ENCODE results near the gene FYN. TPM values are rescaled to one million over a fixed set of nuclear protein-coding genes. Genes with fewer than 3 reads are reported as not detected.

FYN gene
- total and polyA plus RNA-seq, 2 of the 13 experiments (the other 11 are each of a cell fraction or from before 2014, with no cell fraction given), result 15.5 to 24.6 TPM

DNA sequence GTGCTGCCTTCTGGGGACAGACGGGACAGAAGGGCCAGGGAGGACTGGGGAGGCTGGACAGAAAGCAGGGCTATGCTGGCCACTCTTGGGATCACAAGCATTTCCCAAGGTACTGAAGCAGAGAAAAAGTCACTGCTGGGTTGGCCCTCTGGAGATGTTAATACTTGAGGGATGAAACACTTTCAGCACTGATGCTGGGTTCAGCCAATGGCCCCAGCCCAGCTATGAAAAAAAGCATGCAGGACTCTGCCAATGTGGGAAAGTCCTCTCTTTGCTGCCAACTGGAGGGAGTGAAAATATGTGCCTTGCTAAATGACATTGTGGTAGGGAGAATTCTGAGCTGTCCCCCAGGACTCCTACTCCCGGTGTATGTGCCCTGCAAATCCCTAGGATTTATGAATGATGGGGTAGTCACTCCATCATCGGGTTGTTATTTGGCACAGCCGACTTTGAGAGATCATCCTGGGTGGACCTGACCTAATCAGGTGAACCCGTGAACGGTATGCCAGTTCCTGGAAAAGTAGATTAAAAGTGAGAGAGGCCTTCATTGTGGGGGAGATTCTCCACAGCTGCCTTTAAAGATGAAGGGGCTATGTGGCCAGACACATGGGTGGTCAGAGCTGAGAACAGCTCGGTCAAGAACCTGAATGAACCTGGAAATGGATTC is 147.7 kb downstream of the FYN start:
- TF ChIP-seq PAX8 (CRISPR knock-in tag; IDR thresholded peaks at IDR 0.05; ENCODE audit: borderline replicate concordance), result no peak
- TF ChIP-seq ZNF747 (CRISPR knock-in tag; IDR thresholded peaks at IDR 0.05; ENCODE audit: borderline replicate concordance), result no peak
- TF ChIP-seq CEBPG (CRISPR knock-in tag; IDR thresholded peaks at IDR 0.05), result no peak
- TF ChIP-seq ZNF354B (CRISPR knock-in tag; IDR thresholded peaks at IDR 0.05), result no peak
- no peak for TF ChIP-seq HDAC2 (CRISPR knock-in tag; IDR thresholded peaks at IDR 0.05)
- TF ChIP-seq KDM4B (CRISPR knock-in tag; IDR thresholded peaks at IDR 0.05), result no peak
- TF ChIP-seq ZNF230 (CRISPR knock-in tag; IDR thresholded peaks at IDR 0.05), result no peak
- no TSS peak for BruUV-seq (replicated peaks)
- in situ Hi-C loops (cut with HindIII; ENCODE audit: extremely low pct_ligation_motif_present, low pct_unique_long_range_greater_than_20kb), result no loop called here
- POLR2A ChIA-PET, result no interaction called here
- ATAC-seq (no peak), DNase-seq (ENCODE audit: low spot score) (no peak), FAIRE-seq (no peak)
- Histone ChIP-seq H3K4me2 (ENCODE audit: low read depth, low read length) (no peak overlapping the region), H3K4me1 (ENCODE audit: insufficient read depth, low read length) (no peaks in the 10 kb centered on the region), H4K20me1 (ENCODE audit: insufficient read depth, low read length) (no peaks in the 10 kb centered on the region), H2AFZ (ENCODE audit: low read length) (no peak overlapping the region), H3K4me3 (replicated peaks in 1 of 3; ENCODE audit: insufficient read depth in 1 of 3, low read depth in 2 of 3, low read length in 3 of 3) (no peak overlapping the region), H3K27me3 (ENCODE audit: control insufficient read depth in 1 of 2, insufficient read depth in 2 of 2, low read length in 2 of 2) (no peaks in the 10 kb centered on the region), H3K9me3 (ENCODE audit: low read length) (no peaks in the 10 kb centered on the region), H3K36me3 (replicated peaks in 1 of 2; ENCODE audit: control insufficient read depth in 1 of 2, insufficient read depth in 2 of 2, low read length in 2 of 2) (no peaks in the 10 kb centered on the region), H3K27ac (ENCODE audit: extremely low read length, insufficient read depth, low read length) (no peak overlapping the region), H3K79me2 (ENCODE audit: insufficient read depth, low read length) (no peaks in the 10 kb centered on the region), H3K9ac (ENCODE audit: insufficient read depth, low read depth, low read length) (no peak overlapping the region)
- CTCF ChIA-PET (ENCODE audit: low intra/inter-chr PET ratio, low total read pairs), result no interaction called here
- WGBS (ENCODE audit: low lambda C conversion rate), result 79% methylated on average over 7 of the region's 7 CpGs
- intact Hi-C loops (cut with micrococcal nuclease; ENCODE audit: unreplicated experiment), result loop anchor here (1.0 kb wide), 1 partner anchor 48 kb away; no protein-coding TSS in a partner anchor

DNA sequence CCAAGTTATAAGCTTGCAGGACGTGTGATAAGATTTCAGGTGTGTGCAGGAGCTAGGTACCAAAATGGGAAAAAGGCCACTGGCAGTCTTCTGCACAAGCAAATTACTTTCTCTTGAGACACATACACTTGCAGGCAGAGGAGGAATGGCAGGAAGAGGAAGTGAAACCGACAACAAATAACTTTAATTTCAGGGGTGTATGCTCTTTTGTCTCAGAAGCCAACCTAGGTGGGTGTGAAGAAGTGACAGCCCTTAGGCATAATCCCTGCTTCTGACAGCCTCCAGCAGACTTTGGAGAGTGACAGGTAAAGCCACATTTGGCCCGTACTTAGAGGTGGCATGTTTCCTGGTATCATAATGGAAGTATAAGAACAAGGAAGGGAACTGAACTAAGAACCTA is 148.7 kb downstream of the FYN start:
- Histone ChIP-seq H3K4me2 (ENCODE audit: low read depth, low read length) (no peak overlapping the region), H2AFZ (ENCODE audit: low read length) (no peak overlapping the region), H3K36me3 (replicated peaks in 1 of 2; ENCODE audit: control insufficient read depth in 1 of 2, insufficient read depth in 2 of 2, low read length in 2 of 2) (no peaks in the 10 kb centered on the region), H3K27me3 (ENCODE audit: control insufficient read depth in 1 of 2, insufficient read depth in 2 of 2, low read length in 2 of 2) (no peaks in the 10 kb centered on the region), H3K9me3 (ENCODE audit: low read length) (no peaks in the 10 kb centered on the region), H3K79me2 (ENCODE audit: insufficient read depth, low read length) (no peaks in the 10 kb centered on the region), H3K27ac (ENCODE audit: extremely low read length, insufficient read depth, low read length) (no peak overlapping the region), H3K9ac (ENCODE audit: insufficient read depth, low read depth, low read length) (no peak overlapping the region), H3K4me1 (ENCODE audit: insufficient read depth, low read length) (no peaks in the 10 kb centered on the region), H3K4me3 (replicated peaks in 1 of 3; ENCODE audit: insufficient read depth in 1 of 3, low read depth in 2 of 3, low read length in 3 of 3) (no peak overlapping the region), H4K20me1 (ENCODE audit: insufficient read depth, low read length) (no peaks in the 10 kb centered on the region)
- FAIRE-seq (no peak), ATAC-seq (no peak), DNase-seq (ENCODE audit: low spot score) (no peak)
- intact Hi-C loops (cut with micrococcal nuclease; ENCODE audit: unreplicated experiment), result loop anchor here (5.0 kb wide), 1 partner anchor 148 kb away; the partner anchor contains the start of gene FYN
- CTCF ChIA-PET (ENCODE audit: low intra/inter-chr PET ratio, low total read pairs), result no interaction called here
- 71% methylated on average over 3 of the region's 3 CpGs for WGBS (ENCODE audit: low lambda C conversion rate)
- no TSS peak for BruUV-seq (replicated peaks)
- POLR2A ChIA-PET, result no interaction called here
- in situ Hi-C loops (cut with HindIII; ENCODE audit: extremely low pct_ligation_motif_present, low pct_unique_long_range_greater_than_20kb), result loop anchor here (25.0 kb wide), 1 partner anchor 438 kb away; no protein-coding TSS in a partner anchor
- TF ChIP-seq, protein P1, sequence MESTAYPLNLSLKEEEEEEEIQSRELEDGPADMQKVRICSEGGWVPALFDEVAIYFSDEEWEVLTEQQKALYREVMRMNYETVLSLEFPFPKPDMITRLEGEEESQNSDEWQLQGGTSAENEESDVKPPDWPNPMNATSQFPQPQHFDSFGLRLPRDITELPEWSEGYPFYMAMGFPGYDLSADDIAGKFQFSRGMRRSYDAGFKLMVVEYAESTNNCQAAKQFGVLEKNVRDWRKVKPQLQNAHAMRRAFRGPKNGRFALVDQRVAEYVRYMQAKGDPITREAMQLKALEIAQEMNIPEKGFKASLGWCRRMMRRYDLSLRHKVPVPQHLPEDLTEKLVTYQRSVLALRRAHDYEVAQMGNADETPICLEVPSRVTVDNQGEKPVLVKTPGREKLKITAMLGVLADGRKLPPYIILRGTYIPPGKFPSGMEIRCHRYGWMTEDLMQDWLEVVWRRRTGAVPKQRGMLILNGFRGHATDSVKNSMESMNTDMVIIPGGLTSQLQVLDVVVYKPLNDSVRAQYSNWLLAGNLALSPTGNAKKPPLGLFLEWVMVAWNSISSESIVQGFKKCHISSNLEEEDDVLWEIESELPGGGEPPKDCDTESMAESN (CRISPR knock-in tag; conservative IDR thresholded peaks at IDR 0.05), result no peak
- no peak for TF ChIP-seq NONO (IDR thresholded peaks at IDR 0.05)
- TF ChIP-seq NONO (CRISPR knock-in tag; conservative IDR thresholded peaks at IDR 0.05), result no peak
- no peak for TF ChIP-seq ZNF451 (CRISPR knock-in tag; IDR thresholded peaks at IDR 0.05)
- no peak for TF ChIP-seq ZNF737 (CRISPR knock-in tag; IDR thresholded peaks at IDR 0.05; ENCODE audit: borderline replicate concordance)
- TF ChIP-seq EEA1 (CRISPR knock-in tag; IDR thresholded peaks at IDR 0.05; ENCODE audit: borderline replicate concordance), result no peak
- TF ChIP-seq ZC3H13 (CRISPR knock-in tag; IDR thresholded peaks at IDR 0.05), result no peak
- TF ChIP-seq PHF8 (CRISPR knock-in tag; IDR thresholded peaks at IDR 0.05), result no peak
- no peak for TF ChIP-seq CC2D1A (CRISPR knock-in tag; IDR thresholded peaks at IDR 0.05)
- TF ChIP-seq, protein P2, sequence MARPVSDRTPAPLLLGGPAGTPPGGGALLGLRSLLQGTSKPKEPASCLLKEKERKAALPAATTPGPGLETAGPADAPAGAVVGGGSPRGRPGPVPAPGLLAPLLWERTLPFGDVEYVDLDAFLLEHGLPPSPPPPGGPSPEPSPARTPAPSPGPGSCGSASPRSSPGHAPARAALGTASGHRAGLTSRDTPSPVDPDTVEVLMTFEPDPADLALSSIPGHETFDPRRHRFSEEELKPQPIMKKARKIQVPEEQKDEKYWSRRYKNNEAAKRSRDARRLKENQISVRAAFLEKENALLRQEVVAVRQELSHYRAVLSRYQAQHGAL (CRISPR knock-in tag; IDR thresholded peaks at IDR 0.05; ENCODE audit: not compliant biosample characterization), result no peak

All from HepG2 (cell line).